Ovary (tissue), 3 donors: ENCODE measurements around the gene UGGT2.

ENCODE experiments used
- POLR2A ChIP-seq: fragments of 450-650 bp; IDR thresholded peaks from one replicate; pipeline ENCODE4 v1.6.1; 2017; ENCODE audit warnings: antibody characterized with exemption, mild to moderate bottlenecking, moderate library complexity
- TF ChIP-seq, protein P1 (sequence below), 3 donors: fragments of 450-650 bp in 2 of 3; fragments of 200-600 bp in 1 of 3; IDR thresholded peaks; one replicate each; pipeline versions ENCODE4 v1.5.1 to v1.8.0; 2016 to 2022; ENCODE audit warnings: antibody characterized with exemption in 3 of 3, mild to moderate bottlenecking in 1 of 3
- donor health status: DM: no; HTN: no; CAD: no.

- TF ChIP-seq, protein P1, sequence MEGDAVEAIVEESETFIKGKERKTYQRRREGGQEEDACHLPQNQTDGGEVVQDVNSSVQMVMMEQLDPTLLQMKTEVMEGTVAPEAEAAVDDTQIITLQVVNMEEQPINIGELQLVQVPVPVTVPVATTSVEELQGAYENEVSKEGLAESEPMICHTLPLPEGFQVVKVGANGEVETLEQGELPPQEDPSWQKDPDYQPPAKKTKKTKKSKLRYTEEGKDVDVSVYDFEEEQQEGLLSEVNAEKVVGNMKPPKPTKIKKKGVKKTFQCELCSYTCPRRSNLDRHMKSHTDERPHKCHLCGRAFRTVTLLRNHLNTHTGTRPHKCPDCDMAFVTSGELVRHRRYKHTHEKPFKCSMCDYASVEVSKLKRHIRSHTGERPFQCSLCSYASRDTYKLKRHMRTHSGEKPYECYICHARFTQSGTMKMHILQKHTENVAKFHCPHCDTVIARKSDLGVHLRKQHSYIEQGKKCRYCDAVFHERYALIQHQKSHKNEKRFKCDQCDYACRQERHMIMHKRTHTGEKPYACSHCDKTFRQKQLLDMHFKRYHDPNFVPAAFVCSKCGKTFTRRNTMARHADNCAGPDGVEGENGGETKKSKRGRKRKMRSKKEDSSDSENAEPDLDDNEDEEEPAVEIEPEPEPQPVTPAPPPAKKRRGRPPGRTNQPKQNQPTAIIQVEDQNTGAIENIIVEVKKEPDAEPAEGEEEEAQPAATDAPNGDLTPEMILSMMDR (IDR thresholded peaks at IDR 0.05), result no peak
- TF ChIP-seq POLR2A, result no peak
Observed at GRCh38 chr13:95921485-95921884, 131.7 kb downstream of the UGGT2 start.
